HepG2 (cell line): ENCODE results near the gene PCGF2. TPM values are rescaled to one million over a fixed set of nuclear protein-coding genes. Genes with fewer than 3 reads are reported as not detected.

Experiments
- CBX5 ChIP-seq: sonication (generic); formaldehyde crosslinking; IDR thresholded peaks from 2 replicates; pipeline ENCODE4 v1.4.0; 2020; ENCODE audit warnings: missing genetic modification reagents, borderline replicate concordance
- DNMT3B ChIP-seq: conservative IDR thresholded peaks from 2 replicates; pipeline ENCODE4 v1.6.1; 2016; ENCODE audit warnings: missing biosample characterization, control low read depth
- GMEB1 ChIP-seq: sonication (generic); formaldehyde crosslinking; IDR thresholded peaks from 2 replicates; pipeline ENCODE4 v1.5.1; 2020; ENCODE audit warnings: missing genetic modification reagents, mild to moderate bottlenecking, borderline replicate concordance
- IRX3 ChIP-seq: sonication (generic); formaldehyde crosslinking; IDR thresholded peaks from 2 replicates; pipeline ENCODE4 v1.8.1; 2023; ENCODE audit warnings: mild to moderate bottlenecking, low read depth, missing genetic modification reagents, borderline replicate concordance
- KDM4B ChIP-seq: sonication (generic); formaldehyde crosslinking; IDR thresholded peaks from 2 replicates; pipeline ENCODE4 v1.4.0; 2020; ENCODE audit warnings: missing genetic modification reagents
- NFKB2 ChIP-seq: sonication (generic); formaldehyde crosslinking; IDR thresholded peaks from 2 replicates; pipeline ENCODE4 v1.4.0; 2020; ENCODE audit warnings: missing genetic modification reagents, borderline replicate concordance
- RCOR2 ChIP-seq: IDR thresholded peaks from 2 replicates; pipeline ENCODE4 v1.6.1; 2016; ENCODE audit warnings: missing biosample characterization, missing genetic modification reagents
- RFXAP ChIP-seq: sonication (generic); formaldehyde crosslinking; IDR thresholded peaks from 2 replicates; pipeline ENCODE4 v1.4.0; 2020; ENCODE audit warnings: missing genetic modification reagents, borderline replicate concordance
- SNAPC5 ChIP-seq: sonication (generic); formaldehyde crosslinking; IDR thresholded peaks from 2 replicates; pipeline ENCODE4 v1.8.1; 2023; ENCODE audit warnings: mild to moderate bottlenecking, missing genetic modification reagents, borderline replicate concordance
- TCF12 ChIP-seq, 2 experiments: fragments of 450-650 bp in 1 of 2; sonication (generic) in 1 of 2; formaldehyde crosslinking in 1 of 2; IDR thresholded peaks; 2 replicates each; pipeline versions ENCODE4 v1.6.1 to v1.8.0; 2017 to 2022; ENCODE audit warnings: antibody characterized with exemption in 1 of 2, mild to moderate bottlenecking in 1 of 2, missing genetic modification reagents in 1 of 2, moderate library complexity in 1 of 2
- TEAD3 ChIP-seq: optimal IDR thresholded peaks from 2 replicates; pipeline ENCODE3; 2016; ENCODE audit warnings: borderline replicate concordance
- TOE1 ChIP-seq: sonication (generic); formaldehyde crosslinking; IDR thresholded peaks from 2 replicates; pipeline ENCODE4 v1.4.0; 2020; ENCODE audit warnings: mild to moderate bottlenecking, missing genetic modification reagents
- ZFP62 ChIP-seq: sonication (generic); formaldehyde crosslinking; IDR thresholded peaks from 2 replicates; pipeline ENCODE4 v1.4.0; 2020; ENCODE audit warnings: missing genetic modification reagents
- ZMYM3 ChIP-seq: sonication (generic); formaldehyde crosslinking; IDR thresholded peaks from 2 replicates; pipeline ENCODE4 v1.5.1; 2020; ENCODE audit warnings: mild to moderate bottlenecking, missing genetic modification reagents
- ZNF230 ChIP-seq: sonication (generic); formaldehyde crosslinking; IDR thresholded peaks from 2 replicates; pipeline ENCODE4 v1.4.0; 2020; ENCODE audit warnings: mild to moderate bottlenecking, missing genetic modification reagents
- ZNF263 ChIP-seq: sonication (generic); formaldehyde crosslinking; IDR thresholded peaks from 2 replicates; pipeline ENCODE4 v1.4.0; 2020; ENCODE audit warnings: missing genetic modification reagents
- ZNF33B ChIP-seq: sonication (generic); formaldehyde crosslinking; IDR thresholded peaks from 2 replicates; pipeline ENCODE4 v1.5.1; 2020; ENCODE audit warnings: mild to moderate bottlenecking, missing genetic modification reagents
- ZNF350 ChIP-seq: sonication (generic); formaldehyde crosslinking; IDR thresholded peaks from 2 replicates; pipeline ENCODE4 v1.4.0; 2020; ENCODE audit warnings: mild to moderate bottlenecking, low read depth, missing genetic modification reagents, borderline replicate concordance
- ZNF468 ChIP-seq: sonication (generic); formaldehyde crosslinking; IDR thresholded peaks from 2 replicates; pipeline ENCODE4 v1.8.0; 2022; ENCODE audit warnings: mild to moderate bottlenecking, moderate library complexity, missing genetic modification reagents
- ZNF543 ChIP-seq: sonication (generic); formaldehyde crosslinking; IDR thresholded peaks from 2 replicates; pipeline ENCODE4 v1.4.0; 2020; ENCODE audit warnings: mild to moderate bottlenecking, missing genetic modification reagents
- ZNF615 ChIP-seq: sonication (generic); formaldehyde crosslinking; IDR thresholded peaks from 2 replicates; pipeline ENCODE4 v1.5.0; 2020; ENCODE audit warnings: mild to moderate bottlenecking, missing genetic modification reagents, borderline replicate concordance
- ZNF616 ChIP-seq: sonication (generic); formaldehyde crosslinking; IDR thresholded peaks from 2 replicates; pipeline ENCODE4 v1.5.0; 2020; ENCODE audit warnings: low read depth, mild to moderate bottlenecking, missing genetic modification reagents
- ZNF710 ChIP-seq: sonication (generic); formaldehyde crosslinking; IDR thresholded peaks from 2 replicates; pipeline ENCODE4 v1.5.0; 2020; ENCODE audit warnings: mild to moderate bottlenecking, missing genetic modification reagents, borderline replicate concordance
- ZNF772 ChIP-seq: sonication (generic); formaldehyde crosslinking; IDR thresholded peaks from 2 replicates; pipeline ENCODE4 v1.5.0; 2020; ENCODE audit warnings: mild to moderate bottlenecking, missing genetic modification reagents
- ZNF879 ChIP-seq: sonication (generic); formaldehyde crosslinking; IDR thresholded peaks from 2 replicates; pipeline ENCODE4 v1.8.1; 2023; ENCODE audit warnings: missing genetic modification reagents
- polyA plus RNA-seq, 8 experiments: library from polyadenylated mRNA; depleted of rRNA in 3 of 8; stranded (reverse) in 7 of 8; unstranded in 1 of 8; fragments of >200 nt; fragmentation: Illumina TruSeq in 4 of 8; extraction: Trizol in 4 of 8; gene quantifications; 2 replicates each; pipeline versions ENCODE4 v1.2.1 to v1.2.3, GENCODE V29; 2011 to 2016; ENCODE audit warnings: low read depth in 4 of 8, missing spikeins in 1 of 8, mixed read lengths in 1 of 8; ENCODE audit not compliant: insufficient read depth in 1 of 8
- total RNA-seq, 5 experiments: library from RNA; depleted of rRNA; stranded (reverse); fragments of >200 nt; fragmentation: Illumina TruSeq; extraction: Trizol; gene quantifications; 2 replicates each; pipeline ENCODE4 v1.2.3, GENCODE V29; 2016; ENCODE audit warnings: low read depth in 1 of 5
- TF ChIP-seq, protein P1 (sequence below): sonication (generic); formaldehyde crosslinking; IDR thresholded peaks from 2 replicates; pipeline ENCODE4 v1.8.1; 2023; ENCODE audit warnings: missing genetic modification reagents, mild to moderate bottlenecking, borderline replicate concordance

PCGF2 gene
- total and polyA plus RNA-seq, 2 of the 13 experiments (the other 11 are each of a cell fraction or from before 2014, with no cell fraction given), result 11.6 to 29.4 TPM

DNA sequence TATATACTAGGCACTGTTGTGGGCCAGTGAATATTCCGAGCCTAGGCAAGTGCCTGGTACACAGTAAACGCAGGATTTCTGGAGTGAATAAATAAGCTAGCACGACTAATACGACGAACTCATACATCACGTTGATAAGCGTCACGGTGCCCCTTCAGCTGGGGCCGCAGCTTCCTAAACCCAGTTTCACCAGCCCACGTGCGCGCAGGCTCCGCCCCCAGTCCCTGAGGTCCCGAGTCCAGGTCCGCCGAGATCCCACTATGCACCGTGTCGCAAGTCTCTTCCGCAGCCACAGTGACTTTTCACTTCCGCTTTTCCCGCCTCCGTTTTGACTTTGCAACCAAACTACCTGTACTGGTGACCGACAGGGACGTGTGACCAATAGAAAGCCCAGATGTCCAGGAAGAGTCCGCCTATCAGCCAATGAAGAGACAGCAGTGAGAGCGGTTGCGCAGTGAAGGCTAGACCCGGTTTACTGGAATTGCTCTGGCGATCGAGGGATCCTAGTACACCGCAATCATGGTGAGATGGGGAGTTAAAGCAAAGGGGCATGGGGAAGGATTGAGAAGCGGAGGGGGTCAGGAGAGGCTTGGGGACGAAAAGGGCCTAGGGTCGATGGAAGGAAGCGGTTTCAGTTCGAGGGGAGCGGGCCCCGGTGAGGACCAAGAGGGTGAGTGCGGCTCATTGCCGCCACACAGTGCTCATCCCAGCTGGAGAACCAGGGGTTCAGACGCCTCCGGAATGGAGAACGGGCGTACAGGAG lies 4.4 kb upstream of the PCGF2 start, which contains the start of gene PSMB3 (continued):
- TF ChIP-seq TCF12 (IDR thresholded peaks at IDR 0.05), result no peak
- no peak for TF ChIP-seq TCF12 (CRISPR knock-in tag; IDR thresholded peaks at IDR 0.05)
- no peak for TF ChIP-seq RFXAP (CRISPR knock-in tag)
- TF ChIP-seq ZNF263 (CRISPR knock-in tag), result no peak; the same call in 1 of the 2 replicates
- TF ChIP-seq ZFP62 (CRISPR knock-in tag), result no peak
- TF ChIP-seq ZNF33B (CRISPR knock-in tag), result 0 out of 2 replicates have a peak, but pooled peaks have one; percentile 81
- 0 out of 2 replicates have a peak, but pooled peaks have one; percentile 45 for TF ChIP-seq TOE1
- TF ChIP-seq DNMT3B (CRISPR knock-in tag), result no peak; the same call in 1 of the 2 replicates
- TF ChIP-seq ZNF710, result peak; percentile 60; the same call in 1 of the 2 replicates
- TF ChIP-seq ZMYM3 (CRISPR knock-in tag), result peak; percentile 50; the same call in 1 of the 2 replicates
- TF ChIP-seq ZNF350 (CRISPR knock-in tag), result peak; percentile 90; the same call in 1 of the 2 replicates
- peak; percentile 79; the same call in 1 of the 2 replicates for TF ChIP-seq ZNF230 (CRISPR knock-in tag)
- no peak; the same call in 1 of the 2 replicates for TF ChIP-seq CBX5 (CRISPR knock-in tag)
- peak; percentile 73; the same call in 1 of the 2 replicates for TF ChIP-seq IRX3 (CRISPR knock-in tag)
- TF ChIP-seq ZNF772 (CRISPR knock-in tag), result peak; percentile 83
- TF ChIP-seq ZNF468 (CRISPR knock-in tag), result peak; percentile 91; the same call in 1 of the 2 replicates
- peak; percentile 57; the same call in 1 of the 2 replicates for TF ChIP-seq NFKB2 (CRISPR knock-in tag)
- TF ChIP-seq GMEB1 (CRISPR knock-in tag), result peak; percentile 78
- no peak for TF ChIP-seq SNAPC5 (CRISPR knock-in tag)
- TF ChIP-seq RCOR2 (CRISPR knock-in tag), result no peak
- TF ChIP-seq ZNF615, result no peak
- peak; percentile 52 for TF ChIP-seq TEAD3
- TF ChIP-seq ZNF616 (CRISPR knock-in tag), result peak; percentile 40; the same call in 1 of the 2 replicates
- peak; percentile 32; the same call in 1 of the 2 replicates for TF ChIP-seq KDM4B (CRISPR knock-in tag)
- TF ChIP-seq ZNF879 (CRISPR knock-in tag), result 0 out of 2 replicates have a peak, but pooled peaks have one; percentile 25
- peak; percentile 98 for TF ChIP-seq ZNF543
- TF ChIP-seq, protein P1, sequence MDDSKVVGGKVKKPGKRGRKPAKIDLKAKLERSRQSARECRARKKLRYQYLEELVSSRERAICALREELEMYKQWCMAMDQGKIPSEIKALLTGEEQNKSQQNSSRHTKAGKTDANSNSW (CRISPR knock-in tag), result 0 out of 2 replicates have a peak, but pooled peaks have one; percentile 63
